Neural cell (in vitro differentiated cells): ENCODE measurements around the gene MAEA.

Experiments used
- CTCF ChIP-seq: fragments of 450-650 bp; IDR thresholded peaks from 2 replicates; pipeline ENCODE4 v1.5.1; 2014; ENCODE audit warnings: antibody characterized with exemption, mild to moderate bottlenecking, moderate library complexity; ENCODE audit not compliant: poor library complexity, severe bottlenecking
- EP300 ChIP-seq: fragments of 450-650 bp; conservative IDR thresholded peaks from 2 replicates; pipeline ENCODE4 v1.6.1; 2014; ENCODE audit warnings: antibody characterized with exemption, mild to moderate bottlenecking, moderate library complexity; ENCODE audit not compliant: poor library complexity, severe bottlenecking
- MXI1 ChIP-seq: fragments of 450-650 bp; conservative IDR thresholded peaks from 2 replicates; pipeline ENCODE4 v1.6.1; 2014; ENCODE audit warnings: antibody characterized with exemption, mild to moderate bottlenecking; ENCODE audit not compliant: poor library complexity, severe bottlenecking
- POLR2AphosphoS5 ChIP-seq: IDR thresholded peaks from 2 replicates; pipeline ENCODE4 v1.6.1; 2012
- RAD21 ChIP-seq: fragments of 450-650 bp; conservative IDR thresholded peaks from 2 replicates; pipeline ENCODE4 v1.6.1; 2014; ENCODE audit warnings: antibody characterized with exemption, mild to moderate bottlenecking, moderate library complexity
- REST ChIP-seq: IDR thresholded peaks from 2 replicates; pipeline ENCODE4 v1.6.1; 2012; ENCODE audit warnings: borderline replicate concordance

GRCh38 chr4:1288786-1289185 lies 905 bp upstream of the MAEA start:
- TF ChIP-seq CTCF: no peak
- no peak for TF ChIP-seq REST
- no peak for TF ChIP-seq RAD21
- TF ChIP-seq MXI1: no peak
- TF ChIP-seq EP300: no peak
- TF ChIP-seq POLR2AphosphoS5: no peak
